Activated naive CD4-positive, alpha-beta T cell treated with anti-CD3 and anti-CD28 coated beads, Interleukin-2, amount 10 ng/mL, durations not matched to agents 7 days and 5 days (primary cell): ENCODE measurements around the gene LCOR.
"Not testable (repeated sequence)": the region's sequence is repeated elsewhere in the genome, so short reads cannot be mapped to it uniquely, and the experiment has no call there.

Experiments
- CTCF ChIA-PET: fragments of 350-600 bp; sonication (Branson Sonifier 250); formaldehyde crosslinking; loops from one replicate; lab custom pipeline; 2021; ENCODE audit warnings: antibody characterized with exemption; lab: Charles Lee
- DNase-seq: peaks from one replicate; pipeline ENCODE4 v3.0.0-alpha.2; 2020
- H3K27ac Mint-ChIP-seq: one replicate; pipeline ENCODE4 v1.8.0; 2021; ENCODE audit warnings: mild to moderate bottlenecking, moderate library complexity, mixed read lengths
- H3K27me3 Mint-ChIP-seq: one replicate; pipeline ENCODE4 v1.8.0; 2021; ENCODE audit warnings: mild to moderate bottlenecking, mixed read lengths
- H3K36me3 Mint-ChIP-seq: one replicate; pipeline ENCODE4 v1.8.0; 2021; ENCODE audit warnings: mixed read lengths
- H3K4me1 Mint-ChIP-seq: one replicate; pipeline ENCODE4 v1.8.0; 2021; ENCODE audit warnings: mixed read lengths
- H3K4me3 Mint-ChIP-seq: one replicate; pipeline ENCODE4 v1.8.0; 2021; ENCODE audit warnings: mild to moderate bottlenecking, moderate library complexity, mixed read lengths
- H3K9me3 Mint-ChIP-seq: one replicate; pipeline ENCODE4 v1.8.0; 2021; ENCODE audit warnings: mixed read lengths

Gene LCOR

GRCh38 chr10:96830511-96831199, 1.4 kb upstream of the LCOR start:
- Mint-ChIP-seq H3K27ac (peak overlapping the region; percentile 91), H3K36me3 (peaks cover 3% of the 10 kb centered on the region), H3K9me3 (no peaks in the 10 kb centered on the region), H3K4me1 (peaks cover 38% of the 10 kb centered on the region), H3K4me3 (peak overlapping the region; percentile 59), H3K27me3 (peaks cover 13% of the 10 kb centered on the region)
- CTCF ChIA-PET: interaction anchor here (0.9 to 1.8 kb wide), 4 partner anchors 185 to 456 kb away, joined by 3 to 19 read pairs (median 5); no protein-coding TSS in a partner anchor
- peak; percentile 88 for DNase-seq

GRCh38 chr10:96831200-96831866, 765 bp upstream of the LCOR start:
- peaks cover 45% of the 10 kb centered on the region for H3K4me1 Mint-ChIP-seq

GRCh38 chr10:96832721-96833219, 672 bp downstream of the LCOR start:
- H3K27ac Mint-ChIP-seq: peak overlapping the region; percentile 85
- CTCF ChIA-PET: no interaction called here
- peaks cover 49% of the 10 kb centered on the region for H3K4me1 Mint-ChIP-seq
- peaks cover 3% of the 10 kb centered on the region for H3K36me3 Mint-ChIP-seq
- H3K27me3 Mint-ChIP-seq: peaks cover 4% of the 10 kb centered on the region
- H3K4me3 Mint-ChIP-seq: peak overlapping the region; percentile 84
- DNase-seq: peak; percentile 89
- no peaks in the 10 kb centered on the region for H3K9me3 Mint-ChIP-seq

More at GRCh38 chr10:96831200-96831866, 765 bp upstream of the LCOR start:
- Mint-ChIP-seq H3K9me3 (no peaks in the 10 kb centered on the region), H3K27ac (peak overlapping the region; percentile 93), H3K36me3 (peaks cover 3% of the 10 kb centered on the region), H3K4me3 (peak overlapping the region; percentile 82), H3K27me3 (peaks cover 8% of the 10 kb centered on the region)
- no peak for DNase-seq
- CTCF ChIA-PET: no interaction called here

GRCh38 chr10:96833220-96834001, 1.3 kb downstream of the LCOR start:
- peaks cover 6% of the 10 kb centered on the region for H3K36me3 Mint-ChIP-seq
- CTCF ChIA-PET: no interaction called here
- peaks cover 4% of the 10 kb centered on the region for H3K27me3 Mint-ChIP-seq
- peaks cover 51% of the 10 kb centered on the region for H3K4me1 Mint-ChIP-seq
- H3K9me3 Mint-ChIP-seq: no peaks in the 10 kb centered on the region
- peak overlapping the region; percentile 88 for H3K4me3 Mint-ChIP-seq
- peak overlapping the region; percentile 87 for H3K27ac Mint-ChIP-seq
- no peak for DNase-seq

GRCh38 chr10:96834120-96834519, 2.0 kb downstream of the LCOR start:
- Mint-ChIP-seq H3K36me3 (peaks cover 7% of the 10 kb centered on the region), H3K4me3 (peak overlapping the region; percentile 88), H3K4me1 (peaks cover 51% of the 10 kb centered on the region), H3K9me3 (no peaks in the 10 kb centered on the region), H3K27me3 (peaks cover 4% of the 10 kb centered on the region), H3K27ac (peak overlapping the region; percentile 87)
- DNase-seq: no peak
- CTCF ChIA-PET: no interaction called here

- Mint-ChIP-seq H3K4me3 (no peak overlapping the region), H3K36me3 (peaks cover 7% of the 10 kb centered on the region), H3K4me1 (peaks cover 48% of the 10 kb centered on the region), H3K27me3 (peaks cover 4% of the 10 kb centered on the region), H3K9me3 (no peaks in the 10 kb centered on the region), H3K27ac (no peak overlapping the region)
- CTCF ChIA-PET: interaction anchor here (0.7 kb wide), 1 partner anchor 72 kb away, joined by 3 read pairs; no protein-coding TSS in a partner anchor
- no peak for DNase-seq
Observed at GRCh38 chr10:96835899-96836298, 3.8 kb downstream of the LCOR start.

- no peak for DNase-seq
- Mint-ChIP-seq H3K9me3 (no peaks in the 10 kb centered on the region), H3K27ac (no peak overlapping the region), H3K4me3 (no peak overlapping the region), H3K36me3 (peaks cover 9% of the 10 kb centered on the region), H3K4me1 (peaks cover 40% of the 10 kb centered on the region), H3K27me3 (peaks cover 1% of the 10 kb centered on the region)
- CTCF ChIA-PET: interaction anchor here (1.2 kb wide), 1 partner anchor 9 kb away, joined by 3 read pairs; no protein-coding TSS in a partner anchor
Observed at GRCh38 chr10:96838529-96838928, 6.4 kb downstream of the LCOR start.

- CTCF ChIA-PET: no interaction called here
- Mint-ChIP-seq H3K36me3 (peaks cover 6% of the 10 kb centered on the region), H3K27ac (no peak overlapping the region), H3K27me3 (no peaks in the 10 kb centered on the region), H3K4me1 (peaks cover 26% of the 10 kb centered on the region), H3K9me3 (no peaks in the 10 kb centered on the region), H3K4me3 (no peak overlapping the region)
- DNase-seq: no peak
Observed at GRCh38 chr10:96840841-96841518, 8.9 kb downstream of the LCOR start.

- peaks cover 19% of the 10 kb centered on the region for H3K4me1 Mint-ChIP-seq
- no peak overlapping the region for H3K27ac Mint-ChIP-seq
- peaks cover 4% of the 10 kb centered on the region for H3K36me3 Mint-ChIP-seq
- H3K9me3 Mint-ChIP-seq: no peaks in the 10 kb centered on the region
- no peak for DNase-seq
- no peaks in the 10 kb centered on the region for H3K27me3 Mint-ChIP-seq
- no peak overlapping the region for H3K4me3 Mint-ChIP-seq
- CTCF ChIA-PET: no interaction called here
Observed at GRCh38 chr10:96842896-96843723, 11.0 kb downstream of the LCOR start.

- H3K27me3 Mint-ChIP-seq: no peaks in the 10 kb centered on the region
- H3K36me3 Mint-ChIP-seq: peaks cover 2% of the 10 kb centered on the region
- no peak overlapping the region for H3K27ac Mint-ChIP-seq
- no peak overlapping the region for H3K4me3 Mint-ChIP-seq
- CTCF ChIA-PET: no interaction called here
- H3K4me1 Mint-ChIP-seq: peaks cover 17% of the 10 kb centered on the region
- no peak for DNase-seq
- H3K9me3 Mint-ChIP-seq: no peaks in the 10 kb centered on the region
Observed at GRCh38 chr10:96843823-96844222, 11.7 kb downstream of the LCOR start.

- Mint-ChIP-seq H3K4me3 (no peak overlapping the region), H3K36me3 (peaks cover 5% of the 10 kb centered on the region), H3K27me3 (no peaks in the 10 kb centered on the region), H3K27ac (no peak overlapping the region), H3K4me1 (peaks cover 10% of the 10 kb centered on the region), H3K9me3 (no peaks in the 10 kb centered on the region)
- DNase-seq: no peak
- CTCF ChIA-PET: interaction anchor here (1.3 kb wide), 1 partner anchor 18 kb away, joined by 3 read pairs; no protein-coding TSS in a partner anchor
Observed at GRCh38 chr10:96846395-96846794, 14.3 kb downstream of the LCOR start.

GRCh38 chr10:96846926-96847325, 14.8 kb downstream of the LCOR start:
- H3K27me3 Mint-ChIP-seq: no peaks in the 10 kb centered on the region
- no peaks in the 10 kb centered on the region for H3K9me3 Mint-ChIP-seq
- H3K27ac Mint-ChIP-seq: no peak overlapping the region
- no peak overlapping the region for H3K4me3 Mint-ChIP-seq
- CTCF ChIA-PET: no interaction called here
- no peak for DNase-seq
- H3K36me3 Mint-ChIP-seq: peaks cover 7% of the 10 kb centered on the region
- peaks cover 10% of the 10 kb centered on the region for H3K4me1 Mint-ChIP-seq

GRCh38 chr10:96847356-96847755, 15.3 kb downstream of the LCOR start:
- DNase-seq, CTCF ChIA-PET, H3K36me3 Mint-ChIP-seq, H3K27me3 Mint-ChIP-seq, H3K27ac Mint-ChIP-seq, H3K4me3 Mint-ChIP-seq, H3K9me3 Mint-ChIP-seq: not testable (repeated sequence)
- H3K4me1 Mint-ChIP-seq: peaks cover 10% of the 10 kb centered on the region
